HepG2 (cell line): Measurements from ENCODE around the gene CDYL2. TPM values are rescaled to one million over a fixed set of nuclear protein-coding genes. Genes with fewer than 3 reads are reported as not detected.

ENCODE experiments used
- ATAC-seq: fragments of 200-7000 bp; cut with Tn5 transposase; 3 replicates; pipeline ENCODE4 v1.9.1; 2020; ENCODE audit warnings: mild to moderate bottlenecking, moderate library complexity
- BruUV-seq: library from RNA; stranded (reverse); fragments of 400-500 nt; replicated peaks from 2 replicates; lab custom pipeline; 2021; lab: Mats Ljungman, UMichigan
- CTCF ChIA-PET: fragments of 300-600 bp; formaldehyde crosslinking; extraction: SDS; loops from one replicate; lab custom pipeline; 2021; ENCODE audit warnings: low total read pairs, inconsistent platforms, low intra/inter-chr PET ratio; lab: Yijun Ruan, JAX
- POLR2A ChIA-PET: fragments of 350-600 bp; sonication (Branson Sonifier 250); formaldehyde crosslinking; loops from one replicate; lab custom pipeline; 2020; ENCODE audit warnings: antibody characterized with exemption, inconsistent platforms; lab: Yijun Ruan, JAX
- DNase-seq: peaks from one replicate; pipeline ENCODE4 v3.0.0-alpha.2; 2015; ENCODE audit warnings: low spot score
- FAIRE-seq: peaks from 3 replicates; lab custom pipeline; 2011; peaks lifted over from hg19 to GRCh38; lab: Jason Lieb, UNC
- H2AFZ ChIP-seq: one replicate; pipeline ENCODE4 v1.6.1; 2011; ENCODE audit warnings: low read length, inconsistent platforms
- H3K27ac ChIP-seq: fragments of 300-600 bp; 3 replicates; pipeline ENCODE4 v1.8.0; 2011; ENCODE audit warnings: mixed run types, mild to moderate bottlenecking, mixed read lengths, low read length, inconsistent platforms; ENCODE audit not compliant: insufficient read depth; ENCODE audit errors: extremely low read length
- H3K27me3 ChIP-seq, 2 experiments: fragments of 200-600 bp in 1 of 2; 2 replicates in 1 of 2; 3 replicates in 1 of 2; pipeline versions ENCODE4 v1.6.0 to v1.8.0; 2011; ENCODE audit warnings: low read length in 2 of 2, mild to moderate bottlenecking in 2 of 2, moderate library complexity in 2 of 2, inconsistent platforms in 1 of 2; ENCODE audit not compliant: insufficient read depth in 2 of 2, control insufficient read depth in 1 of 2
- H3K36me3 ChIP-seq, 2 experiments: fragments of 200-600 bp in 1 of 2; replicated peaks in 1 of 2; 2 replicates in 1 of 2; 3 replicates in 1 of 2; pipeline versions ENCODE4 v1.5.1 to v1.8.0; 2011; ENCODE audit warnings: low read length in 2 of 2, inconsistent platforms in 1 of 2; ENCODE audit not compliant: insufficient read depth in 2 of 2, control insufficient read depth in 1 of 2
- H3K4me1 ChIP-seq: 2 replicates; pipeline ENCODE4 v1.5.1; 2012; ENCODE audit warnings: low read length, inconsistent platforms; ENCODE audit not compliant: insufficient read depth
- H3K4me2 ChIP-seq: 2 replicates; pipeline ENCODE4 v1.6.0; 2011; ENCODE audit warnings: low read depth, low read length, inconsistent platforms
- H3K4me3 ChIP-seq, 3 experiments: fragments of 200-600 bp in 1 of 3; sonication (generic), shearing (Covaris generic) in 1 of 3; replicated peaks in 1 of 3; 2 replicates each; pipeline ENCODE4 v1.5.1; 2011 to 2016; ENCODE audit warnings: low read length in 3 of 3, inconsistent platforms in 2 of 3, low read depth in 2 of 3, mild to moderate bottlenecking in 2 of 3, control low read depth in 1 of 3, mixed read lengths in 1 of 3; ENCODE audit not compliant: insufficient read depth in 1 of 3
- H3K79me2 ChIP-seq: one replicate; pipeline ENCODE4 v1.6.1; 2011; ENCODE audit warnings: low read length, inconsistent platforms; ENCODE audit not compliant: insufficient read depth
- H3K9ac ChIP-seq: 2 replicates; pipeline ENCODE4 v1.6.0; 2011; ENCODE audit warnings: mild to moderate bottlenecking, low read depth, low read length, inconsistent platforms; ENCODE audit not compliant: insufficient read depth
- H3K9me3 ChIP-seq: 2 replicates; pipeline ENCODE4 v1.5.1; 2012; ENCODE audit warnings: mild to moderate bottlenecking, low read length
- H4K20me1 ChIP-seq: 2 replicates; pipeline ENCODE4 v1.6.0; 2011; ENCODE audit warnings: inconsistent platforms, mild to moderate bottlenecking, low read length, moderate library complexity; ENCODE audit not compliant: insufficient read depth
- ATF7-NPFF ChIP-seq: sonication (generic); formaldehyde crosslinking; IDR thresholded peaks from 2 replicates; pipeline ENCODE4 v1.8.1; 2023; ENCODE audit warnings: mild to moderate bottlenecking, low read depth, missing genetic modification reagents, moderate library complexity
- KAT2B ChIP-seq: fragments of 150-350 bp; IDR thresholded peaks from 2 replicates; pipeline ENCODE4 v1.6.1; 2014; ENCODE audit warnings: low read depth, low read length, borderline replicate concordance
- PPARG ChIP-seq: conservative IDR thresholded peaks from 2 replicates; pipeline ENCODE4 v1.6.1; 2016; ENCODE audit warnings: missing biosample characterization, missing genetic modification reagents
- RXRB ChIP-seq: IDR thresholded peaks from 2 replicates; pipeline ENCODE4 v1.6.1; 2016; ENCODE audit warnings: borderline replicate concordance, missing genetic modification reagents, missing compliant biosample characterization
- SMARCE1 ChIP-seq: fragments of 450-650 bp; IDR thresholded peaks from 2 replicates; pipeline ENCODE4 v1.6.1; 2017; ENCODE audit warnings: borderline replicate concordance
- SOX5 ChIP-seq: IDR thresholded peaks from 2 replicates; pipeline ENCODE4 v1.6.1; 2016; ENCODE audit warnings: borderline replicate concordance
- ZGPAT ChIP-seq: IDR thresholded peaks from 2 replicates; pipeline ENCODE4 v1.6.1; 2016; ENCODE audit warnings: mild to moderate bottlenecking
- ZNF451 ChIP-seq: sonication (generic); formaldehyde crosslinking; IDR thresholded peaks from 2 replicates; pipeline ENCODE4 v1.5.0; 2020; ENCODE audit warnings: mild to moderate bottlenecking, missing genetic modification reagents
- ZNF749 ChIP-seq: sonication (generic); formaldehyde crosslinking; IDR thresholded peaks from 2 replicates; pipeline ENCODE4 v1.8.0; 2022; ENCODE audit warnings: mild to moderate bottlenecking, missing genetic modification reagents, moderate library complexity, borderline replicate concordance
- ZSCAN21 ChIP-seq: sonication (generic); formaldehyde crosslinking; IDR thresholded peaks from 2 replicates; pipeline ENCODE4 v1.8.0; 2022; ENCODE audit warnings: mild to moderate bottlenecking, missing genetic modification reagents, moderate library complexity, borderline replicate concordance
- WGBS: methylation state at CpG from one replicate; pipeline ENCODE4 v1.1.6; 2017; ENCODE audit warnings: low lambda C conversion rate; 5-methylcytosine and 5-hydroxymethylcytosine counted together
- in situ Hi-C: cut with HindIII; loops from 2 replicates; pipeline ENCODE4 v1.10.0; 2017; ENCODE audit warnings: low pct_unique_long_range_greater_than_20kb; ENCODE audit not compliant: extremely low pct_ligation_motif_present
- intact Hi-C: fragments of 100-400 bp; cut with micrococcal nuclease; formaldehyde crosslinking; loops from one replicate; pipeline ENCODE4 v1.10.0; 2022; ENCODE audit not compliant: unreplicated experiment
- polyA plus RNA-seq, 8 experiments: library from polyadenylated mRNA; depleted of rRNA in 3 of 8; stranded (reverse) in 7 of 8; unstranded in 1 of 8; fragments of >200 nt; fragmentation: Illumina TruSeq in 4 of 8; extraction: Trizol in 4 of 8; gene quantifications; 2 replicates each; pipeline versions ENCODE4 v1.2.1 to v1.2.3, GENCODE V29; 2011 to 2016; ENCODE audit warnings: low read depth in 4 of 8, missing spikeins in 1 of 8, mixed read lengths in 1 of 8; ENCODE audit not compliant: insufficient read depth in 1 of 8
- total RNA-seq, 5 experiments: library from RNA; depleted of rRNA; stranded (reverse); fragments of >200 nt; fragmentation: Illumina TruSeq; extraction: Trizol; gene quantifications; 2 replicates each; pipeline ENCODE4 v1.2.3, GENCODE V29; 2016; ENCODE audit warnings: low read depth in 1 of 5
- TF ChIP-seq, protein P1 (sequence below): sonication (generic); formaldehyde crosslinking; IDR thresholded peaks from one replicate; pipeline ENCODE4 v1.5.1; 2020; ENCODE audit warnings: mild to moderate bottlenecking, missing genetic modification reagents; ENCODE audit errors: not compliant biosample characterization
- TF ChIP-seq, protein P2 (sequence below): sonication (generic); formaldehyde crosslinking; IDR thresholded peaks from 2 replicates; pipeline ENCODE4 v1.8.1; 2023; ENCODE audit warnings: mild to moderate bottlenecking, missing genetic modification reagents

Gene CDYL2
- total and polyA plus RNA-seq, 2 of the 13 experiments (the other 11 are each of a cell fraction or from before 2014, with no cell fraction given), result 0.07 to 0.35 TPM

GRCh38 chr16:80687606-80688005, 116.8 kb downstream of the CDYL2 start (continued):
- TF ChIP-seq, protein P1, sequence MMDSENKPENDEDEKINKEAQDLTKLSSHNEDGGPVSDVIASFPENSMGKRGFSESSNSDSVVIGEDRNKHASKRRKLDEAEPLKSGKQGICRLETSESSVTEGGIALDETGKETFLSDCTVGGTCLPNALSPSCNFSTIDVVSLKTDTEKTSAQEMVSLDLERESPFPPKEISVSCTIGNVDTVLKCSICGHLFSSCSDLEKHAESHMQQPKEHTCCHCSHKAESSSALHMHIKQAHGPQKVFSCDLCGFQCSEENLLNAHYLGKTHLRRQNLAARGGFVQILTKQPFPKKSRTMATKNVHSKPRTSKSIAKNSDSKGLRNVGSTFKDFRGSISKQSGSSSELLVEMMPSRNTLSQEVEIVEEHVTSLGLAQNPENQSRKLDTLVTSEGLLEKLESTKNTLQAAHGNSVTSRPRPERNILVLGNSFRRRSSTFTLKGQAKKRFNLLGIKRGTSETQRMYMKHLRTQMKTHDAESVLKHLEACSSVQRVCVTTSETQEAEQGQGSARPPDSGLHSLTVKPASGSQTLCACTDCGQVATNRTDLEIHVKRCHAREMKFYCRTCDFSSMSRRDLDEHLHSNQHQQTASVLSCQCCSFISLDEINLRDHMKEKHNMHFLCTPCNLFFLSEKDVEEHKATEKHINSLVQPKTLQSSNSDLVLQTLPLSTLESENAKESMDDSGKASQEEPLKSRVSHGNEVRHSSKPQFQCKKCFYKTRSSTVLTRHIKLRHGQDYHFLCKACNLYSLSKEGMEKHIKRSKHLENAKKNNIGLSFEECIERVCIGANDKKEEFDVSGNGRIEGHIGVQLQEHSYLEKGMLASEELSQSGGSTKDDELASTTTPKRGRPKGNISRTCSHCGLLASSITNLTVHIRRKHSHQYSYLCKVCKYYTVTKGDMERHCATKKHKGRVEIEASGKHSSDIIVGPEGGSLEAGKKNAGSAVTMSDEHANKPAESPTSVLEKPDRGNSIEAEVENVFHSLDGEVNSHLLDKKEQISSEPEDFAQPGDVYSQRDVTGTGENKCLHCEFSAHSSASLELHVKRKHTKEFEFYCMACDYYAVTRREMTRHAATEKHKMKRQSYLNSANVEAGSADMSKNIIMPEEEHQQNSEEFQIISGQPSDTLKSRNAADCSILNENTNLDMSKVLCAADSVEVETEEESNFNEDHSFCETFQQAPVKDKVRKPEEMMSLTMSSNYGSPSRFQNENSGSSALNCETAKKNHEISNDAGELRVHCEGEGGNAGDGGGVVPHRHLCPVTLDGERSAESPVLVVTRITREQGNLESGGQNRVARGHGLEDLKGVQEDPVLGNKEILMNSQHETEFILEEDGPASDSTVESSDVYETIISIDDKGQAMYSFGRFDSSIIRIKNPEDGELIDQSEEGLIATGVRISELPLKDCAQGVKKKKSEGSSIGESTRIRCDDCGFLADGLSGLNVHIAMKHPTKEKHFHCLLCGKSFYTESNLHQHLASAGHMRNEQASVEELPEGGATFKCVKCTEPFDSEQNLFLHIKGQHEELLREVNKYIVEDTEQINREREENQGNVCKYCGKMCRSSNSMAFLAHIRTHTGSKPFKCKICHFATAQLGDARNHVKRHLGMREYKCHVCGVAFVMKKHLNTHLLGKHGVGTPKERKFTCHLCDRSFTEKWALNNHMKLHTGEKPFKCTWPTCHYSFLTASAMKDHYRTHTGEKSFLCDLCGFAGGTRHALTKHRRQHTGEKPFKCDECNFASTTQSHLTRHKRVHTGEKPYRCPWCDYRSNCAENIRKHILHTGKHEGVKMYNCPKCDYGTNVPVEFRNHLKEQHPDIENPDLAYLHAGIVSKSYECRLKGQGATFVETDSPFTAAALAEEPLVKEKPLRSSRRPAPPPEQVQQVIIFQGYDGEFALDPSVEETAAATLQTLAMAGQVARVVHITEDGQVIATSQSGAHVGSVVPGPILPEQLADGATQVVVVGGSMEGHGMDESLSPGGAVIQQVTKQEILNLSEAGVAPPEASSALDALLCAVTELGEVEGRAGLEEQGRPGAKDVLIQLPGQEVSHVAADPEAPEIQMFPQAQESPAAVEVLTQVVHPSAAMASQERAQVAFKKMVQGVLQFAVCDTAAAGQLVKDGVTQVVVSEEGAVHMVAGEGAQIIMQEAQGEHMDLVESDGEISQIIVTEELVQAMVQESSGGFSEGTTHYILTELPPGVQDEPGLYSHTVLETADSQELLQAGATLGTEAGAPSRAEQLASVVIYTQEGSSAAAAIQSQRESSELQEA (CRISPR knock-in tag), result no peak
- no peak for TF ChIP-seq PPARG (CRISPR knock-in tag)

GRCh38 chr16:80684906-80685305, 119.5 kb downstream of the CDYL2 start:
- 39% methylated on average over 10 of the region's 10 CpGs for WGBS
- POLR2A ChIA-PET, result no interaction called here
- BruUV-seq, result no TSS peak
- H3K9me3 ChIP-seq, result no peaks in the 10 kb centered on the region
- no peaks in the 10 kb centered on the region for H3K79me2 ChIP-seq
- H3K4me2 ChIP-seq, result no peak overlapping the region
- in situ Hi-C loops (no loop called here), intact Hi-C loops (no loop called here)
- FAIRE-seq, result no peak
- no peak overlapping the region for H3K9ac ChIP-seq
- H3K4me1 ChIP-seq, result no peaks in the 10 kb centered on the region
- no peak for ATAC-seq
- no peaks in the 10 kb centered on the region for H4K20me1 ChIP-seq
- H2AFZ ChIP-seq, result no peak overlapping the region
- H3K36me3 ChIP-seq, result no peaks in the 10 kb centered on the region
- H3K27ac ChIP-seq, result no peak overlapping the region
- CTCF ChIA-PET, result no interaction called here
- peaks cover 2 to 12% of the 10 kb centered on the region in 2 experiments; a peak in 3 of 5 replicates for H3K27me3 ChIP-seq
- H3K4me3 ChIP-seq, result no peak overlapping the region
- DNase-seq, result no peak
- TF ChIP-seq ATF7-NPFF (CRISPR knock-in tag), result no peak
- TF ChIP-seq RXRB (CRISPR knock-in tag), result no peak
- no peak for TF ChIP-seq KAT2B
- TF ChIP-seq ZGPAT, result no peak
- no peak for TF ChIP-seq ZNF451 (CRISPR knock-in tag)
- no peak for TF ChIP-seq ZSCAN21 (CRISPR knock-in tag)
- no peak for TF ChIP-seq ZNF749 (CRISPR knock-in tag)
- TF ChIP-seq, protein P2, sequence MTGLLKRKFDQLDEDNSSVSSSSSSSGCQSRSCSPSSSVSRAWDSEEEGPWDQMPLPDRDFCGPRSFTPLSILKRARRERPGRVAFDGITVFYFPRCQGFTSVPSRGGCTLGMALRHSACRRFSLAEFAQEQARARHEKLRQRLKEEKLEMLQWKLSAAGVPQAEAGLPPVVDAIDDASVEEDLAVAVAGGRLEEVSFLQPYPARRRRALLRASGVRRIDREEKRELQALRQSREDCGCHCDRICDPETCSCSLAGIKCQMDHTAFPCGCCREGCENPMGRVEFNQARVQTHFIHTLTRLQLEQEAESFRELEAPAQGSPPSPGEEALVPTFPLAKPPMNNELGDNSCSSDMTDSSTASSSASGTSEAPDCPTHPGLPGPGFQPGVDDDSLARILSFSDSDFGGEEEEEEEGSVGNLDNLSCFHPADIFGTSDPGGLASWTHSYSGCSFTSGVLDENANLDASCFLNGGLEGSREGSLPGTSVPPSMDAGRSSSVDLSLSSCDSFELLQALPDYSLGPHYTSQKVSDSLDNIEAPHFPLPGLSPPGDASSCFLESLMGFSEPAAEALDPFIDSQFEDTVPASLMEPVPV (CRISPR knock-in tag), result no peak
- no peak for TF ChIP-seq SOX5 (CRISPR knock-in tag)
- no peak for TF ChIP-seq SMARCE1
